PC-9 (cell line): Measurements from ENCODE around the gene MXRA7. TPM values are rescaled to one million over a fixed set of nuclear protein-coding genes. Genes with fewer than 3 reads are reported as not detected.
"Not testable (repeated sequence)": the region's sequence is repeated elsewhere in the genome, so short reads cannot be mapped to it uniquely, and the experiment has no call there.

Experiments used
- BruUV-seq: library from RNA; stranded (reverse); fragments of 400-500 nt; replicated peaks from 2 replicates; lab custom pipeline; 2021; lab: Mats Ljungman, UMichigan
- CTCF ChIA-PET: fragments of 300-600 bp; sonication (Branson Sonifier 250); formaldehyde crosslinking; loops from one replicate; lab custom pipeline; 2022; ENCODE audit warnings: antibody characterized with exemption; lab: Charles Lee
- POLR2A ChIA-PET: fragments of 300-600 bp; sonication (Branson Sonifier 250); formaldehyde crosslinking; loops from one replicate; lab custom pipeline; 2022; ENCODE audit warnings: antibody characterized with exemption; ENCODE audit not compliant: unreplicated experiment; lab: Charles Lee
- DNase-seq, 2 experiments: peaks; one replicate each; pipeline versions ENCODE4 v3.0.0 to v3.0.0-alpha.2; 2015 to 2022; ENCODE audit warnings: mixed read lengths in 1 of 2
- H2AFZ ChIP-seq: fragments of 200-600 bp; sonication (generic); 2 replicates; pipeline ENCODE4 v1.8.1; 2017; ENCODE audit warnings: antibody characterized with exemption
- H3F3A ChIP-seq: fragments of 200-600 bp; sonication (generic); 2 replicates; pipeline ENCODE4 v1.8.1; 2017; ENCODE audit warnings: antibody characterized with exemption, mild to moderate bottlenecking, low read depth; ENCODE audit not compliant: insufficient read depth
- H3K27ac ChIP-seq: fragments of 200-600 bp; sonication (generic); 2 replicates; pipeline ENCODE4 v1.6.1; 2016; ENCODE audit warnings: mixed run types
- H3K27me3 ChIP-seq: fragments of 200-600 bp; sonication (generic); 2 replicates; pipeline ENCODE4 v1.6.1; 2016; ENCODE audit warnings: low read depth, mixed run types; ENCODE audit not compliant: insufficient read depth
- H3K36me3 ChIP-seq: fragments of 200-600 bp; sonication (generic); 2 replicates; pipeline ENCODE4 v1.6.1; 2016; ENCODE audit warnings: low read depth, mixed run types
- H3K4me1 ChIP-seq: fragments of 200-600 bp; sonication (generic); replicated peaks from 2 replicates; pipeline ENCODE4 v1.6.1; 2016; ENCODE audit warnings: mixed run types; ENCODE audit not compliant: insufficient read depth
- H3K4me2 ChIP-seq: fragments of 200-600 bp; sonication (generic); 2 replicates; pipeline ENCODE4 v1.6.1; 2017; ENCODE audit warnings: mixed run types
- H3K4me3 ChIP-seq: fragments of 200-600 bp; sonication (generic); 2 replicates; pipeline ENCODE4 v1.6.1; 2016; ENCODE audit warnings: mixed run types
- H3K79me2 ChIP-seq: fragments of 200-600 bp; sonication (generic); 2 replicates; pipeline ENCODE4 v1.6.1; 2017; ENCODE audit warnings: low read depth, mixed run types
- H3K9me2 ChIP-seq: fragments of 200-600 bp; sonication (generic); 2 replicates; pipeline ENCODE4 v1.8.1; 2017; ENCODE audit warnings: mild to moderate bottlenecking; ENCODE audit not compliant: insufficient read depth
- H3K9me3 ChIP-seq: fragments of 200-600 bp; sonication (generic); 2 replicates; pipeline ENCODE4 v1.8.1; 2016; ENCODE audit warnings: low read depth; ENCODE audit not compliant: insufficient read depth
- H4K20me1 ChIP-seq: fragments of 200-600 bp; sonication (generic); 2 replicates; pipeline ENCODE4 v1.8.1; 2017; ENCODE audit not compliant: insufficient read depth
- EZH2 ChIP-seq: fragments of 200-600 bp; sonication (generic); IDR thresholded peaks from 2 replicates; pipeline ENCODE4 v1.8.0; 2017; ENCODE audit warnings: antibody characterized with exemption, low read depth
- intact Hi-C: fragments of 100-400 bp; cut with micrococcal nuclease; formaldehyde crosslinking; loops from one replicate; pipeline ENCODE4 v1.10.0; 2022; ENCODE audit not compliant: unreplicated experiment
- total RNA-seq: library from RNA; stranded (reverse); gene quantifications from 2 replicates; pipeline ENCODE4 v1.2.3, GENCODE V29; 2021
- TF ChIP-seq, protein P1 (sequence below): fragments of 200-600 bp; sonication (generic); conservative IDR thresholded peaks from 2 replicates; pipeline ENCODE4 v1.6.1; 2017; ENCODE audit warnings: mixed run types, antibody characterized with exemption, mild to moderate bottlenecking, moderate library complexity

The MXRA7 gene
- total RNA-seq, 1 experiment from 2014 or later, result 5.5 TPM

DNA sequence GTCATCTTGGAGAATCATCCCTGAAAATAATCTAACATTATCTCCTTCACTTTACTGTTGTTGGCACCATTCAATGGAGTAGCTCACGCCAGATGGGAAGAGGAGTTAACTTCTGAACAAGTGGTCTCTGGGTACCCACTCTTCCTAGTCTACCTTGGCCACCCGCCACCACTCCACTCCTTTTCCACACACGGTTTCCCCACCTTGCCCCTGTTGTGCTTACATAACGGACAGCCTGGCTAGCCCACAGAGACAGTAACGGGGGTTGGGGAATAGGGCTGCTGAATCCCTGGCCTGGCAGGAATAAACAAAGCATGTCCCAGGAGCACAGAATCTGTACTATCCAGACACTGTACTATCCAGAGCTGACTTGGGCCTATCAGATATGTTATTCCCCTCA lies 3.6 kb upstream of the MXRA7 start:
- Histone ChIP-seq H3F3A (peaks cover 7% of the 10 kb centered on the region; the same call in 1 of the 2 replicates), H2AFZ (no peak overlapping the region), H3K4me2 (no peak overlapping the region), H4K20me1 (no peaks in the 10 kb centered on the region), H3K4me3 (no peak overlapping the region), H3K4me1 (0 out of 2 replicates have a peak, but pooled peaks cover 6% of the 10 kb centered on the region), H3K27ac (no peak overlapping the region), H3K9me2 (no peaks in the 10 kb centered on the region), H3K79me2 (no peaks in the 10 kb centered on the region), H3K27me3 (no peaks in the 10 kb centered on the region), H3K36me3 (no peaks in the 10 kb centered on the region), H3K9me3 (no peaks in the 10 kb centered on the region)
- TF ChIP-seq, protein P1, sequence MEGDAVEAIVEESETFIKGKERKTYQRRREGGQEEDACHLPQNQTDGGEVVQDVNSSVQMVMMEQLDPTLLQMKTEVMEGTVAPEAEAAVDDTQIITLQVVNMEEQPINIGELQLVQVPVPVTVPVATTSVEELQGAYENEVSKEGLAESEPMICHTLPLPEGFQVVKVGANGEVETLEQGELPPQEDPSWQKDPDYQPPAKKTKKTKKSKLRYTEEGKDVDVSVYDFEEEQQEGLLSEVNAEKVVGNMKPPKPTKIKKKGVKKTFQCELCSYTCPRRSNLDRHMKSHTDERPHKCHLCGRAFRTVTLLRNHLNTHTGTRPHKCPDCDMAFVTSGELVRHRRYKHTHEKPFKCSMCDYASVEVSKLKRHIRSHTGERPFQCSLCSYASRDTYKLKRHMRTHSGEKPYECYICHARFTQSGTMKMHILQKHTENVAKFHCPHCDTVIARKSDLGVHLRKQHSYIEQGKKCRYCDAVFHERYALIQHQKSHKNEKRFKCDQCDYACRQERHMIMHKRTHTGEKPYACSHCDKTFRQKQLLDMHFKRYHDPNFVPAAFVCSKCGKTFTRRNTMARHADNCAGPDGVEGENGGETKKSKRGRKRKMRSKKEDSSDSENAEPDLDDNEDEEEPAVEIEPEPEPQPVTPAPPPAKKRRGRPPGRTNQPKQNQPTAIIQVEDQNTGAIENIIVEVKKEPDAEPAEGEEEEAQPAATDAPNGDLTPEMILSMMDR, result no peak
- TF ChIP-seq EZH2, result no peak
- no TSS peak for BruUV-seq
- intact Hi-C loops, result loop anchor here (1.0 to 10.0 kb wide), 2 partner anchors 191 to 250 kb away; partner anchors contain the start of gene AANAT
- POLR2A ChIA-PET, result no interaction called here
- CTCF ChIA-PET, result interaction anchor here (1.2 kb wide), 1 partner anchor 91 kb away, joined by 3 read pairs; no protein-coding TSS in a partner anchor
- DNase-seq, result no peak

DNA sequence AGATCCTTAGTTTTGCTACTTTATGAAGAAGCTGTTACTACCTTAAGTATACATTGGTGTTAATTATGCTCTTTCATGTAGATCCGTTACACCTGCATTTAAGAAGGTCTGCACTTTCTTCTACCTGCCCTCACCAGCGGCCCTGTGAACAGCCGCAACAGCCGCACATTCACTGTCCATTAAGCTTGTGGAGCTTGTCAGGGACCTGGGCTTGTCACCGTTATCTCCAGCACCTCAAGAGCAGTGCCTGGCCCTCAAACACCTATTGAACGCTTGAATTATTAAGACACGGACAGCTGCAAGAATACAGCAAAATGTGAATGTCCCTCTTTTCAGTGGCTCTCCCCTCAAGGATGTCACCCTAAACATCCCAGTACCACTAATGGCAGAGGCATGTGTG lies 3.0 kb upstream of the MXRA7 start:
- no peak overlapping the region for H3K27ac ChIP-seq
- H3K27me3 ChIP-seq, result no peaks in the 10 kb centered on the region
- DNase-seq, result no peak
- POLR2A ChIA-PET, result no interaction called here
- H3K79me2 ChIP-seq, result no peaks in the 10 kb centered on the region
- no peaks in the 10 kb centered on the region for H3K9me2 ChIP-seq
- H3K4me3 ChIP-seq, result no peak overlapping the region
- TF ChIP-seq, protein P1, result no peak
- TF ChIP-seq EZH2, result no peak
- no peak overlapping the region for H3K4me2 ChIP-seq
- peaks cover 7% of the 10 kb centered on the region; the same call in 1 of the 2 replicates for H3F3A ChIP-seq
- no peaks in the 10 kb centered on the region for H3K36me3 ChIP-seq
- BruUV-seq, result no TSS peak
- intact Hi-C loops, result loop anchor here (1.0 to 10.0 kb wide), 2 partner anchors 190 to 249 kb away; partner anchors contain the start of gene AANAT
- H3K4me1 ChIP-seq, result 0 out of 2 replicates have a peak, but pooled peaks cover 6% of the 10 kb centered on the region
- H2AFZ ChIP-seq, result no peak overlapping the region
- no peaks in the 10 kb centered on the region for H4K20me1 ChIP-seq
- CTCF ChIA-PET, result interaction anchor here (0.6 to 1.2 kb wide), 2 partner anchors 75 to 90 kb away, joined by 3 to 11 read pairs; no protein-coding TSS in a partner anchor
- no peaks in the 10 kb centered on the region for H3K9me3 ChIP-seq

DNA sequence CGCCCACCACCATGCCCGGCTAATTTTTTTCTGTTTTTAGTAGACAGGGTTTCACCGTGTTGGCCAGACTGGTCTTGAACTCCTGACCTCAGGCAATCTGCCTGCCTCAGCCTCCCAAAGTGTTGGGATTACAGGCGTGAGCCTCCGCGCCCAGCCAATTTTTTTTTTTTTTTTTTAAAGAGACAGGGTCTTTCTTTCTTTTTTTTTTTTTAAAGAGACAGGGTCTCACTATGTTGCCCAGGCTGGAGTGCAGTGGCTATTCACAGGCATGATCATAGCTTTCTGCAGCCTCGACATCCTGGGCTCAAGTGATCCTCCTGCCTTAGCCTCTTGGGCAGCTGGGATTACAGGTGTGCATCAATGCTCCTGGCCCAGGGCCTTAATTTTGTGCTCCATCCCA lies 1.6 kb upstream of the MXRA7 start:
- H4K20me1 ChIP-seq, BruUV-seq, H3K36me3 ChIP-seq, H3K4me3 ChIP-seq, H2AFZ ChIP-seq, H3K27me3 ChIP-seq, CTCF ChIA-PET, H3K9me2 ChIP-seq, H3K79me2 ChIP-seq, H3K4me1 ChIP-seq, H3K4me2 ChIP-seq, H3K27ac ChIP-seq, H3K9me3 ChIP-seq, POLR2A ChIA-PET, H3F3A ChIP-seq, DNase-seq: not testable (repeated sequence)
- intact Hi-C loops, result loop anchor here (10.0 kb wide), 1 partner anchor 248 kb away; the partner anchor contains the start of gene AANAT

DNA sequence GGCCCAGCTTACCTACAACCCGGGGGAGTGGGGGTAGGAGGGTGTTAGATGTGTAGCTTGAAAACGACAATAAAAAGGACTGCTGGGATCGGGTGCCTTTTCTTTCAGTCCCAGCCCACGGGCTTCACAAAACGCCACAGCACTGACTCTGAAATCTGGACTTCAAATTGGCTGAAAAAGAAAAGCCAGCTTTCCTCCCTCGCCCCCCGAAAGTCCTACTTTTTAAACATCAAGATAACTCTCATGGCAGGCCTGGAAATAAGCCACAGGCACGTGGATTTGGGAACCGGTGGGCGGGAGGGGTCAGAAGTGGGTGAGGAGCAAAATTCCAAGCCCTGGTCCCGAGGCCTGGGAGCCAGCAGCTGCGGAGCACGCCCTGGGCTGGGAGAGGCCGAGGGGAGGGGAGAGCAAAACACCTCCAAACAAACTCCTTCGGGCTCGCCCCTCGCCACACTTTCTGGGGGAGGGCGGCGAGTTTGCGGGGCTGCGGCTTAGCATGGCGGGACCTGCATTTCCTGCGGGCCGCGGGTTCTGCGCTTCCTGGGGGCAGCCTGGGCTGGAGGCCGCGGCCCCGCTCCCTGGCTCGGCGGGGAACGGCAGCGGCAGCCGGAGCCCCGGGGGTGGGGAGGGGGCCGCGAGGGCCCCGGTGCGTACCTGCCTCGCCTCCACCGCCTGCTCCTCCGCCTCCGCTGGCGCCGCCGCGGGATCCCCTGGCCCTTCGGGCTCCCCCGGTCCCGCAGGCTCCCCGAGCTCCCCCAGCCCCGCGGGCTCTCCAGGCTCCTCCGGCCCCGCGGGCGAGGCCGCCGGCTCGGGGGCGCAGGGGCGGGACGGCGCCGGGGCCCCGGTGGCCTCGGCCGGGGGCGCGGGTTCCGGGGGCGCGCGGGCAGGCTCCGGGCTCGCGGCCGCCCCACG lies 558 bp downstream of the MXRA7 start:
- BruUV-seq, H3K79me2 ChIP-seq, H3K27ac ChIP-seq, H2AFZ ChIP-seq, H3K36me3 ChIP-seq, H4K20me1 ChIP-seq, DNase-seq, H3K4me1 ChIP-seq, H3K9me2 ChIP-seq, H3K9me3 ChIP-seq, H3K4me3 ChIP-seq, H3F3A ChIP-seq, H3K27me3 ChIP-seq, POLR2A ChIA-PET, H3K4me2 ChIP-seq: not testable (repeated sequence)
- CTCF ChIA-PET, result interaction anchor here (0.5 to 0.6 kb wide), 2 partner anchors 126 to 131 kb away, joined by 6 read pairs; no protein-coding TSS in a partner anchor
- intact Hi-C loops, result loop anchor here (10.0 kb wide), 1 partner anchor 245 kb away; the partner anchor contains the start of gene AANAT
